ENCODE measurements around the gene ADAM12.

The ADAM12 gene

DNA sequence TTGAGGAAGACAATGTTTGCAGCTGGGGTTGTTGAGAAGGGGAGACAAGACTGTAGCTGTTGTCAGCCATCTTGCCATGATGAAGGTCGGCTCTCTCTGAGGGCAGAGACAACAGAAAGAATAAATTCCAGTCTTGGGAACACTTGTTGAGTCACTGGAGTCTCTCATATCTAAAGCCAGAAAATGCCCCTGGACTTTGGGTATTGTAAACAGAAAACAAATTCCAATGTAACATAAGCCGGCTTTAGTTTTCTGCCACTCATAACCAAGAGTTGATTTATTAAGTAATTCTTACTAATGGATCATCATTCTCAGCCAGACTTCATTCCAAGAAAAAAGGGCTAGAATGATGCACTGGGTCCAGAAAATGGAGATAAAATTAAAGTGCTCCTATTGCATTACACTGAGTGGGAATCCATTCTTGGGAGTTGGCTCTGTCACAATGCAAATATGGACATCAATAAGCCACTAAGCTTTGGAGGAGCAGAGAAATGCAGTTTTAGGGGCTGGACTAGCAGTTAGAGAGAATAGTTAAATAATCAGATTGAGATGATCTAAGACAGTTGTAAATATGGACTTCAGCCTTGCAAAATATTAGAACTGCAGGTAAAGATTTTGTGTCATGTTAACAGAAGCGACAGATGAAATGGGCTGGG, 78.9 kb downstream of the ADAM12 start:
- DNase-seq, result no peak

DNA sequence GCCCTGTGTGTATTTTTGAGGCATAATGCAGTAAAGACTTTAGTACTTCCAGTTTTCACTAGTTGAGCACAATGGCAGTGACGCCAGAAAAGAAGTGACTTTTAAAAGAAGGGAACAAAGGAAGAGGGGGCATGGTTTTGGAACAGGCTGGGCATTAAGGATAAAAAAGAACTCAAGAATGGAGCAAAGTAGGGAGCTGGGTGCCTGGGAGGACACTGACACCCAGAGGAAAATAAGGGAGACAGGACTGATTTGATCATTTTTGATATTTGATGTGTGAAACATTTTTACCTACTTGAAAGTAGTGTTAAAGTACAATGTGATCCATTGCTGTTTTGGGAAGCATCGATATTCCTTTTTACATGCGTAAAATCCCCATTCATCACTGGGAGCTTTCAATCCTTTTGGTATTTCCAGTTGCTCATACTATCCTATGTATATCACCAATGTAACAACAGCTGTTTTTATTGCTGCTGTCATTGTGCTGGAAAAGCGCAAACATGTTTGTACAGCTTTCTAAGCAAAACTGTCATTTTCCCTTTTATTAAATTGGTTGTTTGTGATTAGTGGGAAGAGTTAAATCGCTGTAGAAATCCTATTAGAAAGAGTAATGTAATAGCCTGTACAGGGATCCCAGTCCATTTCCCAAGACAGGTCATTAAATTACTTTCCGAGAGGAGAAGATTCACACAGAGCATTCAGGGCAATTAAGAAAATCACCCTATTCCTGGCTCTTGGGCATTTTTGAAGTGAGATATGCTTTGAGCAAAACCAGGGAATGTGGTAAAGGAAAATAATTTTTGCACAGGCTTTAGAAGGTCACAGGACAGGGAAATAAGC, 85.2 kb downstream of the ADAM12 start:
- no peak for DNase-seq

DNA sequence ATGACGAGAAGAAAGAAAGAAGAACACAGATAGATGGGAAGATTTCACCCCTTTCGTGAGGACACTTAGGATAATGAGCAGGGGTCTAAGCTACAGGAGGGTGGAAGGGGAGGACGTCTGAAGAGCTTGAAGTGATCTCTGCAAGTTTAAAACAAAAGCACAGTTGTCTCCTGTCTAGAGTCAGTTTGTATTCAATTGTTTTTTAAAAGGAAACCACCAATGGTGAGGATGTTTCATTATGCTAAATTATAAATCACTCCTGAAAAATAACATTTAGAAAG, 85.9 kb downstream of the ADAM12 start:
- no peak for DNase-seq

DNA sequence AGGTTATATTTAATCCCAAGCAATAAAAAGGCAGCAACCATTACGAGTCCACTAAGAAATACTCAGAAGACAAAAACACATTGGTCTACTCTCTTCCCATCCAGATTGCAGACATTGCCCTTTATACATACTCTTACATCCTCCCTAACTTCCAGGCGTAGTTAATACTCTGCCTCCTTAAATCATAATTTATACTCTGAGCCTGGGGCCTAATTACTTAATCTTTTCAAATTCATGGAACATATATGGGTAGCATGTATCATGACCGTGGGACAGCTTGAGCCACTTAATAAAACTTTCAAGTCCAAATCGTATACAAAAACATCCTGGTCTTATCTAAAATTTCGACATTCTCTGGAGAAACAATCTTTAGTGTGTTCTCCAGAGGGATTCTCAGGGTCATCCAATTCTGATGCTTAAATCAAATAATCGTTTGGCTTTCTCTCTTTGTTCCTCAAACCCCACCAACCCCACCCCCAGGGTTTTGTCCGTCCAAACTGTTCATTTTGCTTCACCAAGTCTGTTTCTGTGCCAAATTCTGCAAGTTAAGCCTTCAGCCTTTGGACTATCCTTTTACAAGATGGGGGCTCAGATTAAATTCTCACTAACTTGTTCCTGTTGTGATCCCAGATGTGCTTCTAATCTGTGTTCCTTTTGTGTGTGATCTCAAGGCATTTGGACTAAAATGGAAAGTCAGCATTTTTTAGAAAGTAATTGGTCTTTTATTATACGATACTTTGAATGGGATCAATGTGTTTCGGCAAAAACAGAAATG, 86.4 kb downstream of the ADAM12 start:
- DNase-seq, result no peak

DNA sequence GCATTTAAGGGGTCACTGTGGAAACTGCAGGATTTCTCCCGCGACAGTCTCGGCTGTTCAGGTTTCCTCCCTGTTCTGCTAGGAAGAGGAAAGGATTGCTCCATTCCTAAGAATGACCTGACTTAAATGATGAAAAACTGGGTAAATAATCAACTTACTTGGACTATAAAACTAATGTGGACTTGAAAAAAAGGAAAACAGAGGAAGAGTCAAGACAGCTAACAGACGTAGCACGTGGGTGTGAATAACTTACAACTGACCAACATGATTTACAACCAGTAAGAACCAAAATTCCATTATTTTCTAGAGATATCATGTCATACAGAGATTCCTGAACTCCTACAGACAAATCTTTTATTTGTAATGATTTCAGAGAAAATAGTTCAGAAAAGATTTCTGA, 93.8 kb downstream of the ADAM12 start:
- no peak for DNase-seq

DNA sequence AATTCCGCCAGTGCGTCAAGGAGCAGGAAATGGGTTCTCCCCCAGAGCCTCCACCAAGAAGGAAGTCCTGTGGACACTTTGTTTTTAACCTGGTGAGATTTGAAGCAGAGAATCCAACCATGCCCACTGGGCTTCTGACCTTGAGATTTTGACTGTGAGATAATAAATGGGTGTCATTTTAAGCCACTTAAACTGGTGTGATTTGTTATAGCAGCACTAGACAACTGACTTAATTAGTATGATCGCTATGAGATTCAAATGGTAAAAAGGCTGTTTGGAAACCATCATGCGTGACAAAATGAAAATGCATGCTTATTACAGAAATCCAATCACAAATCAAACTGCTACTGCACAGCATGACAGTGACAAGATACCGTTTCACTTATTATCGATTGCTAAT, 98.0 kb downstream of the ADAM12 start:
- no peak for DNase-seq

DNA sequence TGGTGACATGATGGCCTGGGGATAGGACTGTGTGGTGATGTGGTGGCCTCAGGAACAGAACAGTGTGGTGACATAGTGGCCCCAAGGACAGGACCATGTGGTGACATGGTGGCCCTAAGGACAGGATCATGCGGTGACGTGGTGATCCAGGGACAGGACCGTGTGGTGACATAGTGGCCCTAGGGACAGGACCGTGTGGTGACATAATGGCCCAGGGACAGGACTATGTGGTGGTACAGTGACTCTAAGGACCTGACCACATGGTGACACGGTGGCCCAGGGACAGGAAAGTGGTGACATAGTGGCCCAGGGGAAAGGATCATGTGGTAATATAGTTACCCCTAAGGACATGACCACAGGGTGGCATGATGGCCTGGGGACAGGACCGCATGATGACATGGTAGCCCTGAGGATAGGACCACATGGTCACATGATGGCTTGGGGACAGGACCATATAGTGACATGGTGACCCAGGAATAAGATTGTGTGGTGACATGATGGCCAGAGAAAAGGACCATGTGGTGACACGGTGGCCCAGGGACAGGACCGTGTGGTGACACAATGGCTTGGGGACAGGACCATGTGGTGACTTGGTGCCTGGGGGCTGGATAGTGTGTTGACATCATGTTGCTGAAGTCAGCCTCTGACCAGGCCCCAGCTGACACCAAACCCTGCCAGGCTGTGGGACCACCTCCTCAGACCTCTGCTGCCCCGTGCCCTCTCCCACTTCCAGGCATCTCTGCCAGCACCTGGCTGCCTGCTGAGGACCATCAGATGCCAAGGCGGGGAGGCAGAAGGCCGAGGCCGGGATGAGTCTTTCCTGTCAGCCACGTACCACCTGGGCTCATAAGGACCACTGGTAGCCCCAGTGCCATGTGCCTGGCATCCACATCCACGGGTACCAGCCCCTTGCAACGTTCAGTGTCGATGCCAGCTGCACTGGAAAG, 99.5 kb downstream of the ADAM12 start:
- no peak for DNase-seq

DNA sequence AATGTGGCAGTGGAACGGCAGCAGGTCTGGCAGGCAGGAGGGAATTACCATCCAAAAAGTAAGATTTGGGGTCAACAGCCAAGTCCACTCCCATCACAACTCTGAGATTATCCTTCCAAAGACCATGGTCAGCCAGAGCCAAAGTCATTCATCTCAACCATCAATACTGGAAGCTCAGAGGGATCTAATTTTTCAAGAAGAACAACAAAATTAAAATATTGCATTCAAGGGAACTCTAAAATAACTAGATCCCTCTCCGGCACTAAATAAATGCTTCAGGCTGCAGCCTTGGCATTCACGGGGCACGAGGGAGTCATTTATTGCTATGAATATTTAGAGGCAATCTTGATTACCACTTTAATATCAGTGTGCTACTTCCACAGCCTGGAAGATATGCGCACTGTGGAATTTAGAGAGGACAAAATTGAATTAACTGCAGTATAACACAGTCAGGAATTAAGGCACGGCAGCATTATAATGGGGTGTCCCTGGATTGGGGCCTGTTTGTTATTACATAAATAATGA, 102.0 kb downstream of the ADAM12 start:
- DNase-seq, result no peak

DNA sequence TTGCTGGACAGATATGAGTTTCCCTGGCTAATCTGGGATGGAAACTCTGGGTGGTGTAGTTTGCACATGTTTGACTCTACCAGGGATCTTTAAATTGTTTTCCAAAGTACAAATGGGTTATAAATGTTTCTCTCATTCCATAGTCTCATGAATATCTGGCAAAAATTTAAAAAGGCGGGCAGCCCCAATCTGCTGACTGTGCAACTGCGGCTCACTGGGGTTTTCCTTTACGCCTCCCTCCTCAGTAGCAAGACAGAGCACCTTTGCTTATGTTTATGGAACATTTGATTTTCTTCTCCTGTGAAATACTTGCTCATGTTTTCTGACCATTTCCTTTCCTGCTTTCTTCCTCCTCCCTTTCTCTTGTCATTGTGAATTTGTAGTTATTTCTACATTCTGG, 105.0 kb downstream of the ADAM12 start:
- DNase-seq, result no peak

DNA sequence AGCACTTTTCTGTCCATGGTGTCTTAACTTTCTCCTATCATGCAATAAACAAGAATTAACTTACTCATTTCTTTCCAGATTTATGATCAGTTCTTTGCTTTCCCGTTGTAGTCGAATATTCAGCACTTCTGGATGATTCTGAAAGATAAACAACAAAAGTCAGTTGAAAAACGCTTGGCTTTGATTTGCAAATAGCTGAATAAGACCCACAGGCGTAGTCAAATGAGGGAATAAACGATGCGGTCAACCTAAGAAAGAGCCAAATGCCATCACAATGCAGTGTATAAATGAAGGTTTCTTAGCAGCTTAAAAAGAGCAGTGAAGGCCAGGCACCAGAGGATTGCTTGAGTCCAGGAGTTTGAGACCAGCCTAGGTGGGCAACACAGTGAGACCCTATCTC, 109.4 kb downstream of the ADAM12 start:
- no peak for DNase-seq

DNA sequence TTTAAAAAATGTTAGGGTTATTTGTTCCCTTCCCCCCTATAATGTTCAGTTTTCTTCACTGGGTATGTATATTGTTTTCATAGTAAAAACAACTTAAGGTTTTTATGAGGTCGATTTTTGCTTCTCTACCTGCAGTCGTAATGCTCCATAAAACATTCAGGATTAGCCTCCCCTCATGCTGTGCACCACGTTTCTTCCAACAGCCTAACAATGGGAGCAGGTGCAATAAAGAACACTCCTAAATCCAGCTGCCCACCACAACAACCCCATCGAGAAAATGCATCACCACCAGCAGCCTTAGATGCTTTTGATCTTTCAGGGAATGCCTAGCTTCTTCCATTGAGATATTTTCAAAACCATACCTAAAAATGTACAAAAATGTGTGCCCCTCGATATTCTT, 111.1 kb downstream of the ADAM12 start:
- no peak for DNase-seq

DNA sequence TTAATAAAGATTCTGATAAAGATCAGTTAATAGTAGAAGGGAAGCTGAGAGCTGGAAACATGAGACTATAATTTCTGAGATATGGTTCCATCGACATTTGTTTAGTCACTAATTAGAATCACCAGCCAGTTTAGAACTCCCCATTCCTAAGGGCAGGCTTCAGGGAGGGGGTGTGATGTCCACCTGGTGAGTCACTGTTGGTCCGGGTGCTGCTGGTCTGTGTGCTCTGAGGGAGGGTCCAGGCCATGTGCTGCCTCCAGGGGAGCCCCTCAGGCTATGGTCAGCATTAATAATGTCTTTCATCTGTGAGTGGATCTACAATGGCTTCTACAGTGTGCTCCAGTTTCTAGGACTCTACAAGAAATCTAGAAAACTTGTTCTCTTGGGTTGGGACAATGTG, 115.8 kb downstream of the ADAM12 start:
- DNase-seq, result no peak

DNA sequence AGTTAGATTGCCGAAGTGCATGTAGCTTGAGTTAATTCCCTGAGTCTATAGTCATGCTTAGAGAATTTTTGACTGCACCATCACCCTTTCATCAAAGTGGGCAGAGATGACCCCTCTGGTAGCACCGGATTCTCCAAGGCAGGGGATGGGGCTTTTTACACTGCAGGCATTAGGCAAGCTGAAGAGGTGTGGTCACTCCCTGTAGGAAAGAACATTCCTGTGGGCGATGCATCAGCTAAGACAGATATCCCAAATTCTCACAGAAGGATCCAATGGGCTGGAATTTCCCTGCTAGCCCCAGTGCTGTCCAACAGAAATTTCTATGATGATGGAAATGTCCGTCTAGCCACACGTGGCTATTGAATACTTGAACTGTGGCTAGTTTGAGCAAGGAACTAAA, 118.2 kb downstream of the ADAM12 start:
- DNase-seq, result no peak

DNA sequence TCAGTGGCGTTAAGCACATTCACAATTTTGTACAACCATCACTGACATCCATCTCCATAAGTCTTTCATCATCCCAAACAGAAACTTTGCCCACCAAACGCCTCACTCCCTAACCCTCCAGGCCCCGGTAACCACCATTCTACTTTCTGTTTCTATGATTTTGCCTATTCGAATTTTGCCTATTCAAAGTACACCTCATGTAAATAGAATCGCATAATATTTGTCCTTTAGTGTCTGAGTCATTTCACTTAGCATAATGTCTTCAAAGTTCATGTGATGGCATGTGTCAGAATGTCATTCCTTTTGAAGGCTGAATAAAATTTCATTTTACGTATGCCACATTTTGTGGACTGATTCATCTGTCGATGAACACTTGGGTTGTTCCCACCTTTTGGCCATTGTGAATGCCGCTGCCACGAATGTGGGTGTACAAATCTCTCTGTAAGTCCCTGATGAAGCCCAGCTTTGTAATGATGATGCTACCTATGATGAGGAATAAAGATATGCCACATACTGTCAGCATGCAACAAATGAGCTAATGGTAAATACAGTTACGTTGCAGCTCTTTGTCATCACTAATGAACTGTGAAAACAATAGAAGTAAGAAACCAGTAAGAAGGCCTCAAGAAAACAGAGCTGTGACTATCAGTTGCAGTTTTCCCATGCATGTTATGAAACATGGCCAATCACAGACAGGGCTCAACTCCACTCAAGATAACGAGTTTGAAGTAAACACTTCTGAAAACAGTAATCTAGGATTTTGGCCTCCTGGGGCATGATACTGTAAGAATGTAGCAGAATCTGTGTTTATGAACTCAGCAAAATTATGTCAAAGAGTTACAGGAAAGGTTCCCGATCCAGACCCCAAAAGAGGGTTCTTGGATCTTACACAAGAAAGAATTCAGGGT, 120.0 kb downstream of the ADAM12 start:
- DNase-seq, result no peak

DNA sequence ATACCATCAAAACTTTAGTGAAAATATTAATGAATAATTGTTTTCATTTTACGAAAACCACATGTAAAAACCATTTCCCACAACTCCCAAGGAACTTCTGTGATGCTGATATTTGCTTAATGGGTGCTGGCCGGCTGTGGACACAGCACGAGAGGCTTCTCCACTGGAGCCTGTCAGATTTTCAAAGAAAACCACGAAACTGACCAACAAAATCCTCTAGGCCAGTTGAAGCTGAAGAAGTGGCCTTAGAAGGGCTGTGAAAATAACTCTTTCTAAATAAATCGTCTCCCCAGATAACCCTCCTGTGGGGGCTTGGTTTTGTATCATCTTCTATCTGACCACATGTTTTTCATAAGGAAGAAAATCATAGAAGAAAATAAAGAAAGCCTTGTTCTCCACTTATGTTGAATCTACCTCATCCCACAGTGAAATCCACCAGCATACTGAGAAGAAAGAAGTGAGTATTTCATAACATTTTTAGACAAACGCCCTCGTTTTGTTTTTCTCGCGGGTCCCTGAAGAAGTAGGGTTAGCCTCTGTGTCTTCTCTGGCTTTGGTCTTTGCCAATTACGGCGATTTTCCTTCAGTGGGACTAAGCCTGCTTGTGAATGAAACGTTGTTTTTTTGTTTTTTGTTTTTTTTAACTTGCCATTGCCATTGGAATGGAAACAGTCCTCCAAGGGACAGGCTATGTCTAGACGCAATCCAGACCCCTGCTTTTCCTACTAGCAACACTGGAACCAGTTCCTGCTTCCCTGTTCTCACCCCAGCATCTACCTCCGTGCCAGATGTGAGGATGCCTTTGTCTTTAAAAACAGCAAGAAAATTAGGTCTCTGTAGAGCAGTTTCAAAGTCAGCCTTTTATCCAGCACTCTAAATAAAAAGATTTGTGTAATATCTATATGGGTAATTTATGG, 123.9 kb downstream of the ADAM12 start:
- DNase-seq, result no peak

DNA sequence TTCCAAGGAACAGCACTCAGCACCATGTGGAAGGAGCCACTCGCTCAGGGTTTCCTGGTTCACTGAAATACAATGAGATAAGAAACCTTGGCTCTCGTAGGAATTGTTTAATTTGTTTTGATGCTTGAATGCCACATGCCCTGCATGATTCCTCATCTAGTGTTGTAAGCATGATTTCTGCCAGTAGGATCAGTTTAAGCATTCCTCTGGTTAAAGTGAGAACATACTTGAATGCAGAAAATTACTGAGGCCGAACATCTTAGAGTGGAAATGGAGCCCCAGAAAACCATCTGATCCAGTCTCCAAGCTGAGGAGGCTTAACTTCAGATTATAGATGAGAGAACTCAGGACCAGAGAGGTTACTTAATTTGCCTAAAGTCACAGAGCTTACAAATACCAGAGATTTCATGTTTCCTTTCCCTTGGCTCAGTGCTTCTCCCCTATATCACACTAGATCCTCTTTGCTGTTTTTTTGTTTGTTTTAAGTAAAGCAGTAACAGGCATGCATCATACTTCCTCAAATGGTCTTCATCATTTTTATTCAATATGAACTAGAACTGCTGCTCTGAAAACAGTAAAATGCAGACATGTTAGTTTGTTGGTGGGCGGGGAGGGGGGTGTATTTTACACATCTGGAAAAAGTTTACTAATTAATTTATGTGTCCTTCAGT, 125.1 kb downstream of the ADAM12 start:
- no peak for DNase-seq

DNA sequence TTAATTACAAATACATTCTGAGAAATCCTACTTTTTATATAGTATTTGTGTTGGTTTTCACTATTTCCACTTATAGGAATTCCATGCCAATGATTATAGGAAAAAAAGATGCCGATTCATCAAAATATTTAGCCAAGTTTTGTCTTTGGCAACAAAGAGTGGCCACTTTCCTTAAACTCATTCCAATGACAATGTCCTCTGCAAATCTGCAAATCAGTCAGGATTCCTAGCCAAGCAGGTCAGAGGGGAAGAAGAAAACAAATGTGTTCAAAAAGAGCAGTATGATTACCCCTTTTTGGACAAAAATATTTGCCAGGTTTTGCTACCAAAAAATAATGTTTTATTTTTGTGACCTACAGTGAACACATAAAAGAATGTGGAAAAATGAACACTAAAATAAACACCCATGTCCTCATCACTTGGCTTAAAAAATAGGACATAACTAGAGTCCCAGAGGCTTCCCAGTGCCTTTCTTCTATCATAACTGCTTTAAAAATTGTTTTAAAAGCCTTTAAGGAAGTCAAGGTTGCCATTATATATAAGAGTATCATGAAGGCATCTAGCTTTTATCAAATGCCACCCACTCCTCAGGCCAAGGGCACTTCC, 125.9 kb downstream of the ADAM12 start:
- DNase-seq, result no peak

DNA sequence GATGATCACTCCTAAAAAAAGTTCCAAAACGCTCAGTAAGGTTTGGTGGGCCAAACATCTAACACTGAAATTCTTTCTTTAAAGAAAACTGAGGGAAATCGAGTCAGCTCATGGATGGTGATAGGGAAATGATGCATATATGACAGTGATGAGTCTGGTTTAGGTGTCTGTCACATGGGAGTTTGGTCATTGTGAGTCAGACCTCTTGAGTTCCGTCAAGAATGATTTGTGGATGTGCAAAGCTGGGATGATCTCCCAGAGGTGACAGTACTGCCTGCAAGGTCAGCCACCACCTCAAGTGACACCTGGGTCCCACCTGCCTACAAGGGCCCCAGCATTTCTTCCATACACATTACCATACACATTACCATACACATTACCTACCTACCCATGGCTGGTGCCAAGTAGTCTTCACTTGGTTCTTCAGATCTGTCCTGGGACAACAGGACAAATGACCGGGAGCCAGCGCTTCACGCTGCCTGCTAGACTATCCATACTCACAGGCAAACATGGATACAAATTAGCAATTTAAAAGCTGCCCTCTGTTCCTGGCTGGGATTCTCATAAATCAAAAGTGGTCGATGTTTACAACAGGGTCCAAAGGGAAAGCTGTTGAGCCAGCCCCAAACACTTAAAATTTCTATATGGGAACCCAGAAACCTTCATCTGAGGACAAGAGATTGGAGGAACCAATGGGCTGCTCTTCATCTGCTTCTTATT, 128.4 kb downstream of the ADAM12 start:
- DNase-seq, result no peak

DNA sequence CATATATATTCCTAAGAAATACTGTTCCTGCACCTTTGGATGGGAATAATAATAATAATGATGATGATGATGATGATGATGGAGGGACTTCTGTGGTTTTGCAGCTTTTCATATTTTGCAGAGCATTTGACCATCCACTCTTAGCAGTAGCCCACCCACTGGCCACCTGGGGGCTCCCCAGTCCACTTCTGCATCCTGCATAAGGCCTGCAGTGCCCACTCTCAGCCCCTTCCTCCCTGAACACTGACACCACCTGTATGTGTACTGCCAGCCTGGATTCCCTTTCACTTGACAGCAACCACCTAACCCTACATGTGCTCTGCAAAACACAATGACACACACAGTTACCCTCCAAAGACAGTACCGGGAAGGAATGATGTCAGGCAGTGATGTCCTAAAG, 131.4 kb downstream of the ADAM12 start:
- DNase-seq, result no peak
